Right lobe of liver (tissue), 6 donors: Measurements from ENCODE around the gene INTS13. TPM values are rescaled to one million over a fixed set of nuclear protein-coding genes. Genes with fewer than 3 reads are reported as not detected.

Experiments
- ATAC-seq, 4 donors: fragments of 200-7000 bp; cut with Tn5 transposase; one replicate each; pipeline ENCODE4 v1.9.1; 2020; ENCODE audit warnings: mild to moderate bottlenecking in 4 of 4, moderate library complexity in 4 of 4
- DNase-seq, 3 donors: peaks; one replicate each; pipeline ENCODE4 v3.0.0-alpha.2; 2020
- H3K27ac ChIP-seq, 3 donors: fragments of 200-600 bp; one replicate each; pipeline ENCODE4 v1.8.0; 2022
- H3K27me3 ChIP-seq, 2 donors: fragments of 200-600 bp; one replicate each; pipeline ENCODE4 v1.8.0; 2022
- H3K36me3 ChIP-seq, 4 donors: fragments of 200-600 bp; sonication (generic) in 1 of 4; one replicate each; pipeline versions ENCODE4 v1.5.1 to v1.8.0; 2017 to 2022; ENCODE audit warnings: control low read depth in 1 of 4
- H3K4me1 ChIP-seq, 4 donors: fragments of 200-600 bp; sonication (generic) in 1 of 4; one replicate each; pipeline versions ENCODE4 v1.5.1 to v1.8.0; 2017 to 2022; ENCODE audit warnings: control low read depth in 1 of 4
- H3K4me3 ChIP-seq, 3 donors: fragments of 200-600 bp; one replicate each; pipeline ENCODE4 v1.8.0; 2022
- H3K9me3 ChIP-seq, 4 donors: fragments of 200-600 bp; sonication (generic) in 1 of 4; one replicate each; pipeline versions ENCODE4 v1.5.1 to v1.8.0; 2017 to 2022; ENCODE audit warnings: control low read depth in 1 of 4
- CTCF ChIP-seq, 4 donors: fragments of 200-600 bp in 3 of 4; fragments of 450-650 bp in 1 of 4; IDR thresholded peaks; one replicate each; pipeline versions ENCODE4 v1.5.1 to v1.8.0; 2016 to 2022; ENCODE audit warnings: antibody characterized with exemption in 4 of 4, mild to moderate bottlenecking in 2 of 4
- POLR2A ChIP-seq: fragments of 450-650 bp; IDR thresholded peaks from one replicate; pipeline ENCODE4 v1.6.1; 2017; ENCODE audit warnings: antibody characterized with exemption, mild to moderate bottlenecking
- WGBS: methylation state at CpG from one replicate; pipeline ENCODE4 v1.1.6; 2018; ENCODE audit warnings: low coverage, low lambda C conversion rate; ENCODE audit not compliant: insufficient coverage; ENCODE audit errors: missing lambda C conversion rate; 5-methylcytosine and 5-hydroxymethylcytosine counted together
- intact Hi-C, 2 donors: fragments of 100-400 bp; cut with DNase I; formaldehyde crosslinking; loops; one replicate each; pipeline versions ENCODE4 v1.11.2 to v1.14.1; 2022
- total RNA-seq, 6 experiments: library from RNA; depleted of rRNA in 2 of 6; stranded (reverse); fragments of >200 nt in 2 of 6; fragmentation: NEBNext Ultra II Directional in 3 of 6; extraction: Animal tissue kit (Norgen Biotek cat#: 25700) in 3 of 6; gene quantifications; one replicate each; pipeline versions ENCODE4 v1.1.0 to v1.2.4, GENCODE V29; 2016 to 2023
- donor health status: DM: no; HTN: yes; CAD: no.
- donor health status: DM: no; HTN: no; CAD: no.
- donor health status: DM: no; HTN: no; CAD: no.
- donor health status: DM: no; HTN: yes; CAD: no.
- donor health status: DM: no; HTN: yes; CAD: no.

Gene INTS13
- total RNA-seq, 6 experiments from 2014 or later, result 6.2 to 17.2 (median 9.1) TPM

GRCh38 chr12:26872625-26873024 is 65.2 kb downstream of the INTS13 start:
- no peak for ATAC-seq
- Histone ChIP-seq H3K4me3 (no peak overlapping the region), H3K9me3 (no peaks in the 10 kb centered on the region), H3K27me3 (no peaks in the 10 kb centered on the region), H3K4me1 (no peaks in the 10 kb centered on the region), H3K36me3 (no peaks in the 10 kb centered on the region), H3K27ac (no peak overlapping the region)
- TF ChIP-seq POLR2A (no peak), CTCF (IDR thresholded peaks at IDR 0.05) (no peak)
- no peak for DNase-seq
- 73% methylated on average over 1 of the region's 1 CpG for WGBS
- intact Hi-C loops, result no loop called here

- Histone ChIP-seq H3K9me3 (no peaks in the 10 kb centered on the region), H3K4me3 (no peak overlapping the region), H3K27ac (no peak overlapping the region), H3K36me3 (no peaks in the 10 kb centered on the region), H3K27me3 (no peaks in the 10 kb centered on the region), H3K4me1 (no peaks in the 10 kb centered on the region)
- intact Hi-C loops, result no loop called here
- no peak for ATAC-seq
- 75% methylated on average over 2 of the region's 2 CpGs for WGBS
- DNase-seq, result no peak
- TF ChIP-seq POLR2A (no peak), CTCF (IDR thresholded peaks at IDR 0.05) (no peak)
Observed at GRCh38 chr12:26871985-26872384, 65.8 kb downstream of the INTS13 start.

GRCh38 chr12:26870491-26871419 is 67.0 kb downstream of the INTS13 start:
- Histone ChIP-seq H3K27me3 (no peaks in the 10 kb centered on the region), H3K27ac (no peak overlapping the region), H3K4me3 (no peak overlapping the region), H3K36me3 (no peaks in the 10 kb centered on the region), H3K4me1 (no peaks in the 10 kb centered on the region), H3K9me3 (no peaks in the 10 kb centered on the region)
- no peak for DNase-seq
- intact Hi-C loops, result no loop called here
- TF ChIP-seq POLR2A (no peak), CTCF (IDR thresholded peaks at IDR 0.05) (no peak)
- 25% methylated on average over 8 of the region's 11 CpGs for WGBS
- peak in 3 of 4 donors; percentile 15 to 42 (median 20) for ATAC-seq

GRCh38 chr12:26869908-26870459 is 67.8 kb downstream of the INTS13 start:
- ATAC-seq, result peak in 1 of 4 donors; percentile 18
- 76% methylated on average over 3 of the region's 6 CpGs for WGBS
- Histone ChIP-seq H3K4me1 (no peaks in the 10 kb centered on the region), H3K4me3 (no peak overlapping the region), H3K27me3 (no peaks in the 10 kb centered on the region), H3K27ac (no peak overlapping the region), H3K36me3 (no peaks in the 10 kb centered on the region), H3K9me3 (no peaks in the 10 kb centered on the region)
- TF ChIP-seq CTCF (IDR thresholded peaks at IDR 0.05) (no peak), POLR2A (no peak)
- intact Hi-C loops, result no loop called here
- no peak for DNase-seq
